GM18519 (cell line): ENCODE data around the gene SENP1.

ENCODE experiments used
- ATAC-seq: cut with Tn5 transposase; IDR thresholded peaks from one replicate; pipeline ENCODE4 v1.9.1; 2021; ENCODE audit warnings: mild to moderate bottlenecking, moderate library complexity; ENCODE audit not compliant: unreplicated experiment, low FRiP score

SENP1 gene

GRCh38 chr12:48003226-48004052 lies 102.4 kb downstream of the SENP1 start:
- ATAC-seq = no peak

GRCh38 chr12:48002773-48003218 lies 103.1 kb downstream of the SENP1 start:
- no peak for ATAC-seq

GRCh38 chr12:48002414-48002730 lies 103.5 kb downstream of the SENP1 start:
- no peak for ATAC-seq

DNA sequence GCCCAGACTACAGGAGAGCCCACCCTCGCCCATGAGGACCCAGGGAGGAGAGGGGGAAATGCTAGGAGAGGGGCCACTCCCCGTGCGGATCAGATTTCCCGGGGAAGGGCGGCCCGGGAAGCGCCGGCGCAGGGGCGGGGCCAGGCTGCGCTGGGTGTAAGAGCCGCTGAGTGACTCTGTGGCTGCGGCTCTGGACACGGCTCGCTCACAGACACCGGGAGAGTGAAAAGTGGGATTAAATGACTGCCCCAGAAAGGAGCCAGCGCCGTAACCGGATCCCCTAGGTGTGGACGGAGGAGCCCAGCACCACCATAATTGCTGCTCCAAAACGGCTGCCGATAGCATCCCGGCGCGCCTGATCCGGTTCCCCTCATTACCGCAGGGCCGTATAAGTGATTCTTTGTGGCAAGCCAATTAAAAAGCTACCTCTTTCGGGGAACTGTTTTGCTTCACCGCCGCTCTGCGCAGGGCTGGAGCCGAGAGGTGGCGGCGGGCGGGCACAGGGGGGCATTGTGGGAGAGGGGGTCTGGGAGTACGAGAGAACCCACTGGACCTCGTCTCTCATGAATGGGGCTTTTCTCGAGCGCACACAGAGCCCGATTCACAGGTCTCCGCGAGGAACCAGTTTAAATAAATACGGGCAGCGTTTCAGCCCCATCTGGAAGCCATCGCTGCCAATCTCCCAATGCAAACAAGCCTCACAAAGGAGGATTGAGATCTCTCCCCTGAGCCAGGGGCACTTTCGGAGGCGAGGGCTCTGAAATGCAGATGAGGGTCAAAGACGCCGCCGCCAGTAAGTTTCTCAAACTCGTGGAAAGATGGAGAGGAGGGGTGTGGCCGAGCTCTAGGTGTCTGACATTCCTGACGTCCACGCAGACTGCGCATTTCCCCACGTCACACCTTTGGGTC lies 104.1 kb downstream of the SENP1 start:
- no peak for ATAC-seq

GRCh38 chr12:48000878-48001504 lies 104.9 kb downstream of the SENP1 start:
- ATAC-seq = no peak

DNA sequence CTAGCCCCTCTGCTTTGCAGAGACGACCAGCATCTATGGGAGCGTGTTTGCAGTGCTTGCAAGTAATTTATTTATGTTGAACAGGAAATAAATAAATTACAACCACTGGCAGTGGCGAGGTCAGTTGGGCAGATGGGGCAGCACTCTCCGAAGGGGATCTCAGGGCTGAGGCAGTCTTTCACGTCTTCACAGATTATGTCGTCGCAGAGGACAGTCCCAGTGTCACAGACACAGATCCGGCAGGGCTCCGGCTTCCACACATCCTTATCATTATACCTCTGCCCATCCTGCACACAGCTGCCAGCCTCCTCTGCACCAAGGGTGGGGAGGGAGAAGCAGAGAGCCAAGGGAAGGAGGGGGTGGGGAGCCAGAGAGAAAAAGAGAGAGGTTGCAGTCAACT lies 106.1 kb downstream of the SENP1 start:
- ATAC-seq = no peak

- ATAC-seq = no peak
Measured at GRCh38 chr12:47997321-47997720, 108.6 kb downstream of the SENP1 start.

- no peak for ATAC-seq
Measured at GRCh38 chr12:47995981-47996401, 109.9 kb downstream of the SENP1 start.

GRCh38 chr12:47993491-47993890 lies 112.4 kb downstream of the SENP1 start:
- ATAC-seq = no peak
